Thyroid gland (tissue), 4 donors: Measurements from ENCODE around the gene CCDC87. TPM values are rescaled to one million over a fixed set of nuclear protein-coding genes. Genes with fewer than 3 reads are reported as not detected.

Experiments
- DNase-seq, 2 donors: peaks; one replicate each; pipeline ENCODE4 v3.0.0-alpha.2; 2019
- H3K27ac ChIP-seq, 3 donors: fragments of 200-600 bp; sonication (generic); 1 replicate in 2 of 3; 2 replicates in 1 of 3; pipeline ENCODE4 v1.5.1; 2016 to 2019; ENCODE audit warnings: mild to moderate bottlenecking in 1 of 3, moderate library complexity in 1 of 3
- H3K27me3 ChIP-seq: fragments of 200-600 bp; sonication (generic); one replicate; pipeline ENCODE4 v1.5.1; 2019
- H3K36me3 ChIP-seq, 2 donors: fragments of 200-600 bp; sonication (generic); one replicate each; pipeline ENCODE4 v1.5.1; 2016 to 2019
- H3K4me1 ChIP-seq, 2 donors: fragments of 200-600 bp; sonication (generic); one replicate each; pipeline ENCODE4 v1.5.1; 2017 to 2019
- H3K4me3 ChIP-seq, 3 donors: fragments of 200-600 bp; sonication (generic); replicated peaks in 1 of 3; 1 replicate in 2 of 3; 2 replicates in 1 of 3; pipeline ENCODE4 v1.5.1; 2016; ENCODE audit warnings: mild to moderate bottlenecking in 1 of 3
- H3K9me3 ChIP-seq: fragments of 200-600 bp; sonication (generic); one replicate; pipeline ENCODE4 v1.5.1; 2017
- CTCF ChIP-seq, 6 experiments: fragments of 200-600 bp in 3 of 6; fragments of 450-650 bp in 3 of 6; sonication (generic) in 3 of 6; IDR thresholded peaks; one replicate each; pipeline ENCODE4 v1.5.1; 2016 to 2019; ENCODE audit warnings: antibody characterized with exemption in 6 of 6, mild to moderate bottlenecking in 2 of 6, inconsistent platforms in 1 of 6, moderate library complexity in 1 of 6
- POLR2A ChIP-seq, 2 donors: fragments of 450-650 bp; IDR thresholded peaks; one replicate each; pipeline ENCODE4 v1.6.1; 2017; ENCODE audit warnings: antibody characterized with exemption in 2 of 2, mild to moderate bottlenecking in 2 of 2, moderate library complexity in 1 of 2
- WGBS, 2 donors: methylation state at CpG; one replicate each; pipeline ENCODE4 v1.1.5; 2017; 5-methylcytosine and 5-hydroxymethylcytosine counted together
- intact Hi-C: fragments of 100-400 bp; cut with DNase I; formaldehyde crosslinking; loops from one replicate; pipeline ENCODE4 v1.15.1; 2023
- total RNA-seq, 4 donors: library from RNA; depleted of rRNA; stranded (reverse); fragments of >200 nt; gene quantifications; one replicate each; pipeline ENCODE4 v1.2.3, GENCODE V29; 2016

Gene CCDC87
- total RNA-seq, 4 donors from 2014 or later = 0.92 to 2.1 (median 1.1) TPM

- WGBS, 2 donors = 0 to 2% methylated on average over 16 to 19 of the region's 38 CpGs
Observed at GRCh38 chr11:66617155-66617834, 24.4 kb upstream of the CCDC87 start.

GRCh38 chr11:66616379-66617154, 23.7 kb upstream of the CCDC87 start, which contains the start of gene RBM14:
TSS of gene RBM14 (plus strand) at chr11:66616630. CDS start at chr11:66616721, 91 bp downstream.
- DNase-seq = peak; percentile 99 to 100
- no peaks in the 10 kb centered on the region for H3K27me3 ChIP-seq
- intact Hi-C loops = loop anchor here (2.0 kb wide), 1 partner anchor 22 kb away; the partner anchor contains the start of gene RBM4
- peaks cover 35 to 43% of the 10 kb centered on the region in 2 donors for H3K4me1 ChIP-seq
- H3K4me3 ChIP-seq = peak within 1 kb of the TSS; percentile 58 to 85 (median 82)
- 0% methylated on average over 30 to 42 of the region's 90 CpGs for WGBS, 2 donors
- TF ChIP-seq CTCF (IDR thresholded peaks at IDR 0.05) (no peak), POLR2A (IDR thresholded peaks at IDR 0.05) (peak; percentile 96 to 99)
- no peaks in the 10 kb centered on the region for H3K36me3 ChIP-seq
- H3K9me3 ChIP-seq = no peaks in the 10 kb centered on the region
- H3K27ac ChIP-seq = peak within 1 kb of the TSS; percentile 86 to 92 (median 89)

More at GRCh38 chr11:66617155-66617834, 24.4 kb upstream of the CCDC87 start:
- TF ChIP-seq POLR2A (IDR thresholded peaks at IDR 0.05) (no peak), CTCF (IDR thresholded peaks at IDR 0.05) (no peak)
- intact Hi-C loops = loop anchor here (2.0 kb wide), 1 partner anchor 22 kb away; the partner anchor contains the start of gene RBM4
- H3K4me1 ChIP-seq = peaks cover 42 to 51% of the 10 kb centered on the region in 2 donors
- H3K36me3 ChIP-seq = no peaks in the 10 kb centered on the region
- peak overlapping the region; percentile 86 to 92 (median 89) for H3K27ac ChIP-seq
- H3K27me3 ChIP-seq = no peaks in the 10 kb centered on the region
- H3K9me3 ChIP-seq = no peaks in the 10 kb centered on the region
- H3K4me3 ChIP-seq = peak overlapping the region; percentile 58 to 85 (median 82)
- DNase-seq = peak; percentile 71 to 72

- H3K4me1 ChIP-seq = peaks cover 19 to 25% of the 10 kb centered on the region in 2 donors
- H3K27ac ChIP-seq = no peak overlapping the region
- no peaks in the 10 kb centered on the region for H3K27me3 ChIP-seq
- intact Hi-C loops = no loop called here
- H3K9me3 ChIP-seq = no peaks in the 10 kb centered on the region
- TF ChIP-seq CTCF (IDR thresholded peaks at IDR 0.05) (no peak), POLR2A (IDR thresholded peaks at IDR 0.05) (no peak)
- H3K4me3 ChIP-seq = no peak overlapping the region
- H3K36me3 ChIP-seq = no peaks in the 10 kb centered on the region
- no peak for DNase-seq
- 92 to 93% methylated on average over 13 of the region's 13 CpGs for WGBS, 2 donors
Observed at GRCh38 chr11:66614073-66614472, 21.2 kb upstream of the CCDC87 start.

- no peak for TF ChIP-seq CTCF (IDR thresholded peaks at IDR 0.05)
- no peak for TF ChIP-seq POLR2A (IDR thresholded peaks at IDR 0.05)
- Histone ChIP-seq H3K36me3 (no peaks in the 10 kb centered on the region), H3K27ac (no peak overlapping the region), H3K4me3 (no peak overlapping the region), H3K9me3 (no peaks in the 10 kb centered on the region), H3K4me1 (peaks cover 5 to 9% of the 10 kb centered on the region in 2 donors), H3K27me3 (no peaks in the 10 kb centered on the region)
- intact Hi-C loops = no loop called here
- WGBS, 2 donors = 95 to 100% methylated on average over 1 of the region's 1 CpG
- no peak for DNase-seq
Observed at GRCh38 chr11:66612458-66612857, 19.6 kb upstream of the CCDC87 start.
